AG09319 (cell line): ENCODE data around the gene GOLGA6L10.
"Not testable (repeated sequence)": the region's sequence is repeated elsewhere in the genome, so short reads cannot be mapped to it uniquely, and the experiment has no call there.

Experiments
- DNase-seq: peaks from one replicate; pipeline ENCODE4 v3.0.0-alpha.2; 2010; ENCODE audit warnings: low read depth; ENCODE audit errors: extremely low read depth
- CTCF ChIP-seq: IDR thresholded peaks from 2 replicates; pipeline ENCODE4 v1.5.1; 2011; ENCODE audit warnings: low read depth, mild to moderate bottlenecking, inconsistent platforms, low read length, moderate library complexity

Gene GOLGA6L10

GRCh38 chr15:82365692-82366323 lies 16.5 kb upstream of the GOLGA6L10 start:
- DNase-seq, result not testable (repeated sequence)
- peak; percentile 4; the same call in 1 of the 2 replicates for TF ChIP-seq CTCF

GRCh38 chr15:82364548-82364947 lies 15.3 kb upstream of the GOLGA6L10 start:
- not testable (repeated sequence) for DNase-seq

GRCh38 chr15:82362790-82363189 lies 13.5 kb upstream of the GOLGA6L10 start:
- not testable (repeated sequence) for DNase-seq

- not testable (repeated sequence) for DNase-seq
These were observed 11.3 kb upstream of the GOLGA6L10 start for GRCh38 chr15:82360618-82361017.

GRCh38 chr15:82355055-82355454 lies 5.8 kb upstream of the GOLGA6L10 start:
- DNase-seq, result not testable (repeated sequence)

GRCh38 chr15:82354546-82354945 lies 5.3 kb upstream of the GOLGA6L10 start:
- not testable (repeated sequence) for DNase-seq

- DNase-seq, result not testable (repeated sequence)
These were observed 1.6 kb downstream of the GOLGA6L10 start for GRCh38 chr15:82347645-82348044.

GRCh38 chr15:82345176-82345575 lies 4.1 kb downstream of the GOLGA6L10 start:
- DNase-seq, result not testable (repeated sequence)

- not testable (repeated sequence) for DNase-seq
These were observed 4.9 kb downstream of the GOLGA6L10 start for GRCh38 chr15:82344421-82344820.

GRCh38 chr15:82343851-82344250 lies 5.4 kb downstream of the GOLGA6L10 start:
- DNase-seq, result not testable (repeated sequence)

- DNase-seq, result not testable (repeated sequence)
These were observed 6.5 kb downstream of the GOLGA6L10 start for GRCh38 chr15:82342632-82343374.

- DNase-seq, result not testable (repeated sequence)
These were observed 10.7 kb downstream of the GOLGA6L10 start for GRCh38 chr15:82338573-82338972.

GRCh38 chr15:82338053-82338452 lies 11.2 kb downstream of the GOLGA6L10 start:
- DNase-seq, result not testable (repeated sequence)

- not testable (repeated sequence) for DNase-seq
These were observed 12.2 kb downstream of the GOLGA6L10 start for GRCh38 chr15:82337051-82337450.

GRCh38 chr15:82336180-82336647 lies 13.1 kb downstream of the GOLGA6L10 start:
- DNase-seq, result not testable (repeated sequence)

GRCh38 chr15:82335006-82335405 lies 14.3 kb downstream of the GOLGA6L10 start:
- not testable (repeated sequence) for DNase-seq

GRCh38 chr15:82334554-82334932 lies 14.7 kb downstream of the GOLGA6L10 start:
- not testable (repeated sequence) for DNase-seq

- not testable (repeated sequence) for DNase-seq
These were observed 15.4 kb downstream of the GOLGA6L10 start for GRCh38 chr15:82333603-82334553.
